Keratinocyte (primary cell): Measurements from ENCODE around the gene SRSF4. TPM values are rescaled to one million over a fixed set of nuclear protein-coding genes. Genes with fewer than 3 reads are reported as not detected.

Experiments
- DNase-seq: peaks from one replicate; pipeline ENCODE4 v3.0.0-alpha.2; 2011; ENCODE audit warnings: low read depth, missing footprints, low spot score
- FAIRE-seq: peaks from 2 replicates; lab custom pipeline; 2011; peaks lifted over from hg19 to GRCh38; lab: Jason Lieb, UNC
- H2AFZ ChIP-seq: 2 replicates; pipeline ENCODE4 v1.6.0; 2012; ENCODE audit warnings: low read length, control low read depth, inconsistent platforms; ENCODE audit not compliant: control insufficient read depth
- H3K27ac ChIP-seq: 2 replicates; pipeline ENCODE4 v1.5.1; 2011; ENCODE audit warnings: low read length; ENCODE audit not compliant: control insufficient read depth, insufficient read depth
- H3K27me3 ChIP-seq: 3 replicates; pipeline ENCODE4 v1.6.0; 2011; ENCODE audit warnings: low read length; ENCODE audit not compliant: control insufficient read depth, insufficient read depth; ENCODE audit errors: extremely low read depth
- H3K36me3 ChIP-seq, 2 experiments: 2 replicates in 1 of 2; 3 replicates in 1 of 2; pipeline ENCODE4 v1.5.1; 2011; ENCODE audit warnings: low read length in 2 of 2, mild to moderate bottlenecking in 1 of 2; ENCODE audit not compliant: control insufficient read depth in 2 of 2, insufficient read depth in 2 of 2; ENCODE audit errors: extremely low read depth in 1 of 2
- H3K4me1 ChIP-seq: 3 replicates; pipeline ENCODE4 v1.5.1; 2011; ENCODE audit warnings: low read length; ENCODE audit not compliant: control insufficient read depth, insufficient read depth; ENCODE audit errors: extremely low read depth
- H3K4me2 ChIP-seq: 3 replicates; pipeline ENCODE4 v1.6.0; 2011; ENCODE audit warnings: low read depth, low read length; ENCODE audit not compliant: control insufficient read depth, insufficient read depth; ENCODE audit errors: extremely low read depth
- H3K4me3 ChIP-seq, 3 experiments: fragments of 200-600 bp in 1 of 3; sonication (generic) in 1 of 3; 2 replicates in 2 of 3; 3 replicates in 1 of 3; pipeline ENCODE4 v1.5.1; 2011 to 2016; ENCODE audit warnings: low read length in 3 of 3, mild to moderate bottlenecking in 3 of 3, control low read depth in 2 of 3, inconsistent platforms in 1 of 3, low read depth in 1 of 3, mixed read lengths in 1 of 3, mixed run types in 1 of 3, moderate library complexity in 1 of 3; ENCODE audit not compliant: control insufficient read depth in 2 of 3, insufficient read depth in 2 of 3; ENCODE audit errors: extremely low read depth in 1 of 3
- H3K79me2 ChIP-seq: 2 replicates; pipeline ENCODE4 v1.6.0; 2012; ENCODE audit warnings: low read length; ENCODE audit not compliant: control insufficient read depth, insufficient read depth
- H3K9ac ChIP-seq: 3 replicates; pipeline ENCODE4 v1.6.0; 2011; ENCODE audit warnings: low read length; ENCODE audit not compliant: control insufficient read depth, insufficient read depth; ENCODE audit errors: extremely low read depth
- H3K9me1 ChIP-seq: 3 replicates; pipeline ENCODE4 v1.6.0; 2011; ENCODE audit warnings: low read length; ENCODE audit not compliant: control insufficient read depth, insufficient read depth; ENCODE audit errors: extremely low read depth
- H3K9me3 ChIP-seq: 2 replicates; pipeline ENCODE4 v1.5.1; 2012; ENCODE audit warnings: low read depth, low read length; ENCODE audit not compliant: control insufficient read depth
- H4K20me1 ChIP-seq: 3 replicates; pipeline ENCODE4 v1.6.0; 2011; ENCODE audit warnings: low read length; ENCODE audit not compliant: control insufficient read depth, insufficient read depth; ENCODE audit errors: extremely low read depth
- EZH2 ChIP-seq: IDR thresholded peaks from one replicate; pipeline ENCODE4 v1.6.1; 2012; ENCODE audit warnings: inconsistent platforms, mild to moderate bottlenecking, low read length, moderate library complexity
- dilution Hi-C: fragments of 300-500 bp; cut with MboI; formaldehyde crosslinking; loops from one replicate; pipeline ENCODE4 v1.7.0; 2020; ENCODE audit warnings: low sequenced_read_pairs; ENCODE audit not compliant: extremely low pct_ligation_motif_present
- polyA plus RNA-seq, 5 experiments: library from polyadenylated mRNA; depleted of rRNA in 3 of 5; stranded (reverse) in 3 of 5; stranded (forward) in 1 of 5; unstranded in 1 of 5; fragments of >200 nt; gene quantifications; 1 replicate in 1 of 5; 2 replicates in 3 of 5; 3 replicates in 1 of 5; pipeline versions ENCODE4 v1.2.1 to v1.2.3, GENCODE V29; 2011 to 2012; ENCODE audit warnings: missing spikeins in 2 of 5, low read depth in 1 of 5, low replicate concordance in 1 of 5
- TF ChIP-seq, protein P1 (sequence below), 3 experiments: IDR thresholded peaks in 1 of 3; conservative IDR thresholded peaks in 1 of 3; optimal IDR thresholded peaks in 1 of 3; 2 replicates in 2 of 3; 3 replicates in 1 of 3; pipeline versions ENCODE3 to v1.5.1; 2011; ENCODE audit warnings: low read length in 3 of 3, mild to moderate bottlenecking in 3 of 3, moderate library complexity in 2 of 3, control low read depth in 1 of 3, inconsistent platforms in 1 of 3; ENCODE audit not compliant: insufficient read depth in 2 of 3; ENCODE audit errors: extremely low read depth in 1 of 3

SRSF4 gene
- polyA plus RNA-seq, 1 donor (not counting 4 experiments of a cell fraction or from before 2014, with no cell fraction given), result 51.0 TPM

DNA sequence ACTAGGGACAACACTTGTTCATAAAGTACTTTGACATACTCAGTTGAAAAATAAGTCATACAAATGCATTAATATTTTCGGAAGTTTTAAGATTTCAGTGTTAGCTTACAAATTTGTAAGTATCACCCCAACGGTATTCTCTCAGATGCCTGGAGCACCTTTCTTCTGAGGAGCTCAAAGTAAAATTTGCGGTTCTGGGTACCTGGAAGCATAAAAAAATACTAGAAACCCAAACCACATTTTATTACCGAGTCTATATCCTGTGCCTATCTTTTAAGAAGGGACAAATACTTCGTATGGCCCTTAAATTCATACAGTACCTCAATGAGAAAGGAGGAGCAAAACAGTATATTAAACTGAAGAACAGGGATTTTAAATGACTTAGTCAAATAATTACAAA is 10.2 kb downstream of the SRSF4 start:
- no peak overlapping the region for H3K4me2 ChIP-seq
- H3K36me3 ChIP-seq, result peaks cover 5 to 9% of the 10 kb centered on the region in 2 experiments
- no peaks in the 10 kb centered on the region for H3K4me1 ChIP-seq
- H3K9ac ChIP-seq, result no peak overlapping the region
- H3K79me2 ChIP-seq, result peaks cover 98% of the 10 kb centered on the region
- no peak overlapping the region for H2AFZ ChIP-seq
- no peaks in the 10 kb centered on the region for H3K27me3 ChIP-seq
- DNase-seq (no peak), FAIRE-seq (no peak)
- no peak overlapping the region for H3K4me3 ChIP-seq
- TF ChIP-seq, protein P1, sequence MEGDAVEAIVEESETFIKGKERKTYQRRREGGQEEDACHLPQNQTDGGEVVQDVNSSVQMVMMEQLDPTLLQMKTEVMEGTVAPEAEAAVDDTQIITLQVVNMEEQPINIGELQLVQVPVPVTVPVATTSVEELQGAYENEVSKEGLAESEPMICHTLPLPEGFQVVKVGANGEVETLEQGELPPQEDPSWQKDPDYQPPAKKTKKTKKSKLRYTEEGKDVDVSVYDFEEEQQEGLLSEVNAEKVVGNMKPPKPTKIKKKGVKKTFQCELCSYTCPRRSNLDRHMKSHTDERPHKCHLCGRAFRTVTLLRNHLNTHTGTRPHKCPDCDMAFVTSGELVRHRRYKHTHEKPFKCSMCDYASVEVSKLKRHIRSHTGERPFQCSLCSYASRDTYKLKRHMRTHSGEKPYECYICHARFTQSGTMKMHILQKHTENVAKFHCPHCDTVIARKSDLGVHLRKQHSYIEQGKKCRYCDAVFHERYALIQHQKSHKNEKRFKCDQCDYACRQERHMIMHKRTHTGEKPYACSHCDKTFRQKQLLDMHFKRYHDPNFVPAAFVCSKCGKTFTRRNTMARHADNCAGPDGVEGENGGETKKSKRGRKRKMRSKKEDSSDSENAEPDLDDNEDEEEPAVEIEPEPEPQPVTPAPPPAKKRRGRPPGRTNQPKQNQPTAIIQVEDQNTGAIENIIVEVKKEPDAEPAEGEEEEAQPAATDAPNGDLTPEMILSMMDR (optimal IDR thresholded peaks at IDR 0.05 in 1 of 3, IDR thresholded peaks at IDR 0.05 in 1 of 3, conservative IDR thresholded peaks at IDR 0.05 in 1 of 3; ENCODE audit: extremely low read depth in 1 of 3, insufficient read depth in 2 of 3, low read length in 3 of 3), result no peak
- no peak for TF ChIP-seq EZH2
- dilution Hi-C loops, result no loop called here
- H3K27ac ChIP-seq, result no peak overlapping the region
- no peaks in the 10 kb centered on the region for H3K9me3 ChIP-seq
- peaks cover 8% of the 10 kb centered on the region for H3K9me1 ChIP-seq
- peaks cover 29% of the 10 kb centered on the region for H4K20me1 ChIP-seq

DNA sequence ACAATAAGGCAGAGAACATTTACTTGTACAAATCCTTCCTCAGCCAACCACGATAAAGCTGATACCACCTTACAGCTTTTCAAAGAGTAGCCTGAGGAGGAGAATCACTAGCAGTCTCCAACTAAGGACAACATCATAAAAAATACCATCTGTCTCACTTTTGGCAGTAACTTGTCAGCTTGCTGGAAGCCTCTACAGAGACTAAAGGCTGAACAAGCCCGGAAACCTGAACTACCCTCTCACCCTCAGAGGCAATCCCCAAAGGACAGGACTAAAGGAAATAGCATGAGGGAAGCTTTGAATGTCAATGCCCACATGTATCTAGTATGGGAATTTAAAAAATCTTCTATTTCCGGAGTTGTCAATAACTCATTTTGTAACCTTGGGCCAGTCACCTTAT is 10.6 kb downstream of the SRSF4 start:
- Histone ChIP-seq H3K27ac (no peak overlapping the region), H3K4me1 (no peaks in the 10 kb centered on the region), H3K9me3 (no peaks in the 10 kb centered on the region), H3K36me3 (peaks cover 6 to 12% of the 10 kb centered on the region in 2 experiments), H3K9me1 (peaks cover 8% of the 10 kb centered on the region), H3K79me2 (peaks cover 98% of the 10 kb centered on the region), H4K20me1 (peaks cover 27% of the 10 kb centered on the region), H3K4me2 (no peak overlapping the region), H3K4me3 (no peak overlapping the region), H2AFZ (no peak overlapping the region), H3K27me3 (no peaks in the 10 kb centered on the region), H3K9ac (no peak overlapping the region)
- FAIRE-seq, result no peak
- TF ChIP-seq EZH2, result no peak
- TF ChIP-seq, protein P1 (optimal IDR thresholded peaks at IDR 0.05 in 1 of 3, IDR thresholded peaks at IDR 0.05 in 1 of 3, conservative IDR thresholded peaks at IDR 0.05 in 1 of 3; ENCODE audit: extremely low read depth in 1 of 3, insufficient read depth in 2 of 3, low read length in 3 of 3), result no peak
- dilution Hi-C loops, result no loop called here
- DNase-seq, result no peak
